Heart left ventricle (tissue), 13 donors: ENCODE data around the gene LHFPL2.

Experiments
- POLR2A ChIP-seq, 2 donors: fragments of 450-650 bp; IDR thresholded peaks; one replicate each; pipeline ENCODE4 v1.6.1; 2017; ENCODE audit warnings: antibody characterized with exemption in 2 of 2, mild to moderate bottlenecking in 2 of 2, moderate library complexity in 2 of 2
- TF ChIP-seq, protein P1 (sequence below), 12 donors: fragments of 200-600 bp; sonication (generic) in 4 of 12; IDR thresholded peaks; one replicate each; pipeline versions ENCODE4 v1.5.0 to v1.8.0; 2018 to 2022; ENCODE audit warnings: antibody characterized with exemption in 12 of 12, mild to moderate bottlenecking in 5 of 12
- donor health status: ischemic (EF 13 %, LVEDD 7.1; RV severe dilation, severe dysfunction).
- donor health status: DM: no; HTN: yes; CAD: no.
- donor health status: DM: no; HTN: no; CAD: no.
- donor health status: ischemic (EF 25% LVEDD 6.9; RV normal size, moderate dysfunction).
- donor health status: ischemic (EF 25% LVEDD 5.7; RV mildly dilated, moderate dysfunction).
- donor health status: ischemic (EF 35%, LVEDD 5.7; RV mildly dilated, moderate dysfunction).
- donor health status: nonischemic (EF 11% LVEDD 7.7; RV severe dilation, severe dysfunction).
- donor health status: DM: yes; HTN: yes; CAD: no.
- donor health status: PGD.
- donor health status: ischemic (EF 29% LVEDD 5.4; RV normal size, mild dysfunction).
- donor health status: nonischemic (EF 23%, LVEDD 6.1; RV moderate dilation, normal function).

DNA sequence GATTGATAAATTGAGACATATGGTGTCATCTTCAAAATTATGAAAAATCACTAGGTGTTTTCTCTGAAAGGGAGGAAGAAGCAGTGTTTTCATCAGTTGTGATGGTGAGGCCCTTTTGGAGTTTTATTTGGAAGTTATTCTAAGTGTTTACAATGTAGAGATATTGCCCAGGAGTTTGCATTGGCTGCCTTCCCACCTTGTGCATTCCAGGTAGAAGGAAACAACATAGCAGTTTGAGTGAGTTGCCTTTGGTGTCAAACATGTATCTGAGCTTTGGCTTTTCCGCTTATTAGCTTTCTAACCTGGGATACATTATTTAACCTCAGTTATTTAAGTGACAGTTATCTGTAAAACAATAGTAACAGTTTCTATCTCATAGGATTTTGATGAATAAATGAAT, 165.6 kb downstream of the LHFPL2 start:
- TF ChIP-seq, protein P1, sequence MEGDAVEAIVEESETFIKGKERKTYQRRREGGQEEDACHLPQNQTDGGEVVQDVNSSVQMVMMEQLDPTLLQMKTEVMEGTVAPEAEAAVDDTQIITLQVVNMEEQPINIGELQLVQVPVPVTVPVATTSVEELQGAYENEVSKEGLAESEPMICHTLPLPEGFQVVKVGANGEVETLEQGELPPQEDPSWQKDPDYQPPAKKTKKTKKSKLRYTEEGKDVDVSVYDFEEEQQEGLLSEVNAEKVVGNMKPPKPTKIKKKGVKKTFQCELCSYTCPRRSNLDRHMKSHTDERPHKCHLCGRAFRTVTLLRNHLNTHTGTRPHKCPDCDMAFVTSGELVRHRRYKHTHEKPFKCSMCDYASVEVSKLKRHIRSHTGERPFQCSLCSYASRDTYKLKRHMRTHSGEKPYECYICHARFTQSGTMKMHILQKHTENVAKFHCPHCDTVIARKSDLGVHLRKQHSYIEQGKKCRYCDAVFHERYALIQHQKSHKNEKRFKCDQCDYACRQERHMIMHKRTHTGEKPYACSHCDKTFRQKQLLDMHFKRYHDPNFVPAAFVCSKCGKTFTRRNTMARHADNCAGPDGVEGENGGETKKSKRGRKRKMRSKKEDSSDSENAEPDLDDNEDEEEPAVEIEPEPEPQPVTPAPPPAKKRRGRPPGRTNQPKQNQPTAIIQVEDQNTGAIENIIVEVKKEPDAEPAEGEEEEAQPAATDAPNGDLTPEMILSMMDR (IDR thresholded peaks at IDR 0.05), result no peak
- no peak for TF ChIP-seq POLR2A (IDR thresholded peaks at IDR 0.05)
